Activated CD8-positive, alpha-beta memory T cell treated with anti-CD3 and anti-CD28 coated beads for 4 hours (primary cell): ENCODE results near the gene BEST2.
"Not testable (repeated sequence)": the region's sequence is repeated elsewhere in the genome, so short reads cannot be mapped to it uniquely, and the experiment has no call there.

Experiments
- DNase-seq, 2 donors: peaks; one replicate each; pipeline ENCODE4 v3.0.0-alpha.2; 2020; ENCODE audit warnings: low read depth in 2 of 2

BEST2 gene

GRCh38 chr19:12787458-12787857, 35.9 kb downstream of the BEST2 start:
- no peak for DNase-seq

GRCh38 chr19:12788042-12788681, 36.6 kb downstream of the BEST2 start:
- no peak for DNase-seq

GRCh38 chr19:12788682-12789097, 37.1 kb downstream of the BEST2 start:
- no peak for DNase-seq

GRCh38 chr19:12789098-12789903, 37.7 kb downstream of the BEST2 start:
- DNase-seq = no peak

- DNase-seq = peak; percentile 79 to 82
Measured at GRCh38 chr19:12789904-12790619, 38.5 kb downstream of the BEST2 start.

GRCh38 chr19:12790628-12791344, 39.2 kb downstream of the BEST2 start:
- DNase-seq = no peak

GRCh38 chr19:12791345-12792050, 39.9 kb downstream of the BEST2 start, which contains the start of gene JUNB:
Gene JUNB, plus strand, starts transcription at chr19:12791486. Its CDS starts 286 bp downstream, at chr19:12791772.
- DNase-seq = peak; percentile 95 to 96

GRCh38 chr19:12792051-12792852, 40.7 kb downstream of the BEST2 start:
- peak; percentile 66 to 74 for DNase-seq

GRCh38 chr19:12792853-12793289, 41.3 kb downstream of the BEST2 start:
- DNase-seq = no peak

- peak; percentile 89 for DNase-seq
Measured at GRCh38 chr19:12793290-12794195, 42.0 kb downstream of the BEST2 start.

- no peak for DNase-seq
Measured at GRCh38 chr19:12794196-12794941, 42.8 kb downstream of the BEST2 start.

GRCh38 chr19:12794971-12795381, 43.4 kb downstream of the BEST2 start:
- DNase-seq = no peak

GRCh38 chr19:12796146-12797071, 44.8 kb downstream of the BEST2 start:
- no peak for DNase-seq

- no peak for DNase-seq
Measured at GRCh38 chr19:12797141-12797587, 45.6 kb downstream of the BEST2 start.

- not testable (repeated sequence) for DNase-seq
Measured at GRCh38 chr19:12797607-12798006, 46.0 kb downstream of the BEST2 start.

- no peak for DNase-seq
Measured at GRCh38 chr19:12799742-12800465, 48.3 kb downstream of the BEST2 start.

GRCh38 chr19:12800466-12800770, 48.8 kb downstream of the BEST2 start:
- DNase-seq = no peak
